Measurements from ENCODE around the gene FCRLA. TPM values are rescaled to one million over a fixed set of nuclear protein-coding genes. Genes with fewer than 3 reads are reported as not detected.
"Not testable (repeated sequence)": the region's sequence is repeated elsewhere in the genome, so short reads cannot be mapped to it uniquely, and the experiment has no call there.

Gene FCRLA
- total and polyA plus RNA-seq, 9 donors, result 0.23 to 0.74 (median 0.43) TPM; not detected in 1

DNA sequence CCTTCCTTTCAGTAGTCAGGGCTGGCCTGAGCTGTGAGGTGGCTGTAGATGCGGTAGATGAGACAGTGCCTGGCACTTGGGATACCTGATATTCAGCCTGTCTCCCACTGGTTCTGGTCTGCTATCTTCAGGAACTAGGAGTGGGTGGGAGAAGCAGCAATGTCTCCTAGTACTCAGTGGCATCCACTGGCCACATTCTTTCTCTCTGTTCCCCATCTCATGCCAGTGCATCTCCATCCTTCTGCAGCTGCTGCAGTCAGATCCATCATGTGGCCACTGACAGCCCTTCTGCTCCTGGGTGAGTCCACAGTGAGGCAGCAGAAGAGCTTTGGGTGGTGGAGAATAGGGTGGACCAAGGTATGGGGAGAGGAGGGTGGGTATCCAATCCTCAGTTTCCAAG is 15.4 kb downstream of the FCRLA start:
- Histone ChIP-seq H3K4me3 (ENCODE audit: low read length) (no peak overlapping the region), H3K36me3 (ENCODE audit: control insufficient read depth, insufficient read depth, low read length) (no peaks in the 10 kb centered on the region), H3K9me3 (replicated peaks; ENCODE audit: control insufficient read depth, low read depth, low read length) (no peaks in the 10 kb centered on the region), H3K27ac (ENCODE audit: low read length) (no peak overlapping the region), H3K27me3 (ENCODE audit: control insufficient read depth, insufficient read depth, low read length) (peaks cover 27% of the 10 kb centered on the region), H3K4me1 (ENCODE audit: control insufficient read depth, insufficient read depth, low read length) (peaks cover 8% of the 10 kb centered on the region)
- WGBS (ENCODE audit: insufficient coverage), result no CpG with 5 or more reads among the region's 1 CpG
- DNase-seq, result no peak

- WGBS (ENCODE audit: insufficient coverage), result 90% methylated on average over 2 of the region's 8 CpGs
- no peaks in the 10 kb centered on the region for H3K9me3 ChIP-seq (replicated peaks; ENCODE audit: control insufficient read depth, low read depth, low read length)
- H3K4me1 ChIP-seq (ENCODE audit: control insufficient read depth, insufficient read depth, low read length), result peaks cover 10% of the 10 kb centered on the region
Measured at GRCh38 chr1:161723459-161724141, 16.6 kb downstream of the FCRLA start.

GRCh38 chr1:161725258-161725907 is 18.4 kb downstream of the FCRLA start:
- 47% methylated on average over 19 of the region's 22 CpGs for WGBS (ENCODE audit: insufficient coverage)
- DNase-seq; H3K36me3 ChIP-seq (ENCODE audit: control insufficient read depth, insufficient read depth, low read length); H3K9me3 ChIP-seq (replicated peaks; ENCODE audit: control insufficient read depth, low read depth, low read length); H3K27ac ChIP-seq (ENCODE audit: low read length): not testable (repeated sequence)
- Histone ChIP-seq H3K27me3 (ENCODE audit: control insufficient read depth, insufficient read depth, low read length) (peaks cover 27% of the 10 kb centered on the region), H3K4me3 (ENCODE audit: low read length) (peak overlapping the region; percentile 69), H3K4me1 (ENCODE audit: control insufficient read depth, insufficient read depth, low read length) (peaks cover 10% of the 10 kb centered on the region)

More at GRCh38 chr1:161723459-161724141, 16.6 kb downstream of the FCRLA start:
- Histone ChIP-seq H3K4me3 (ENCODE audit: low read length) (no peak overlapping the region), H3K27me3 (ENCODE audit: control insufficient read depth, insufficient read depth, low read length) (peaks cover 27% of the 10 kb centered on the region), H3K36me3 (ENCODE audit: control insufficient read depth, insufficient read depth, low read length) (no peaks in the 10 kb centered on the region), H3K27ac (ENCODE audit: low read length) (no peak overlapping the region)
- no peak for DNase-seq

DNA sequence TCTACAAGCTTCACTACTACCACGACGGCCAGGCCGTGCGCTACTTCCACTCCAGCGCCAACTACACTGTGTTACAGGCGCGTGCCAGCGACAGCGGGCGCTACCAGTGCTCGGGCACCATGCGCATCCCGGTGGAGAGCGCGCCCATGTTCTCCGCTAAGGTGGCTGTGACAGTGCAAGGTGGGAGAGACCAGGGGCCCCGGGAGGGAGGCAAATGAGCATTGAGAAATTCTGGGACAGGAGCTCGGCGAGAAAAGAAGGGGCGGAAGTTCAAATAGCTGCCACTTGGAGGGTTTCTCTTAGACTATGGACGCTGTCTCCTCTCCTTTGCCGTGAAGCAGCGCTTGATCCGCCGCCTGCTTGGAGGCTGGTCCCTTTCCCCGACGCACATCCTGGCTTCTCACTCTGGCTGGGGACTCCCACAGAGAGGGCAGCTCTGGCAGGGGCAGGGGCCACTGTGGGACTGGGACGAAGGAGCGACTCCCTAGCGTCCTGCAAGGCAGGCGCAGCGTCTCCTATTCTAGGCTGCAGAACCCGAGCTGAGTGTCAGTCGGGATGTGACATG is 19.0 kb downstream of the FCRLA start:
- H3K9me3 ChIP-seq (replicated peaks; ENCODE audit: control insufficient read depth, low read depth, low read length), result no peaks in the 10 kb centered on the region
- H3K4me3 ChIP-seq (ENCODE audit: low read length), result peak overlapping the region; percentile 69
- no peaks in the 10 kb centered on the region for H3K36me3 ChIP-seq (ENCODE audit: control insufficient read depth, insufficient read depth, low read length)
- DNase-seq, result peak; percentile 58
- peaks cover 29% of the 10 kb centered on the region for H3K27me3 ChIP-seq (ENCODE audit: control insufficient read depth, insufficient read depth, low read length)
- WGBS (ENCODE audit: insufficient coverage), result under 1% methylated on average over 32 of the region's 34 CpGs
- H3K27ac ChIP-seq (ENCODE audit: low read length), result peak overlapping the region; percentile 80
- H3K4me1 ChIP-seq (ENCODE audit: control insufficient read depth, insufficient read depth, low read length), result peaks cover 10% of the 10 kb centered on the region

- WGBS (ENCODE audit: insufficient coverage), result under 1% methylated on average over 64 of the region's 83 CpGs
Measured at GRCh38 chr1:161726473-161727255, 19.6 kb downstream of the FCRLA start.

DNA sequence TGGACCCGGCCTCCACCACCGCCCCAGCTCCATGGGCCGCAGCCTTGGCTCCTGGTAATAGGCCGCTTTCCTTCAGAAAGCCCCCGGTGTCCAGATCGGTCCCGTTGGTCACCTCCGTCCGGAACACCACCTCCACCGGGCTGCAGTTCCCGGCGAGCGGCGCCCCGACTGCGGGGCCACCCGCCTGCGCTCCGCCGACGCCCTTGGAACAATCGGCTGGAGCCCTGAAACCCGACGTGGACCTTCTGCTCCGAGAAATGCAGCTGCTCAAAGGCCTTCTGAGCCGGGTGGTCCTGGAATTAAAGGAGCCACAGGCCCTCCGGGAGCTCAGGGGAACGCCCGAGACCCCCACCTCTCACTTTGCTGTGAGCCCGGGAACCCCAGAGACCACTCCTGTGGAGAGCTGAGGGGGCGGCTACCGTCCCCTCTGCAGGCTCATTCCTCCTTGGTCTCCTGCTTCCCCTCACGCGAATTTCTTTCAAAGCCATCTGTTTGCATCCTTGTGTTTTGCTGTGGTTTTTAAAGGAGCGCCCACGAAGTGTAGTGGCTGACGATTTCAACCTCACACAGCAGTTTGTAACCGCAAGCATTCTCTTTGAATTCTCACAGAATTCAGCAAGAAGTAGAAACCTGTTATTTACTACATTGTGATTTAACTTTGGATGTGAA is 20.4 kb downstream of the FCRLA start:
- Histone ChIP-seq H3K4me1 (ENCODE audit: control insufficient read depth, insufficient read depth, low read length) (peaks cover 10% of the 10 kb centered on the region), H3K36me3 (ENCODE audit: control insufficient read depth, insufficient read depth, low read length) (no peaks in the 10 kb centered on the region), H3K27me3 (ENCODE audit: control insufficient read depth, insufficient read depth, low read length) (peaks cover 28% of the 10 kb centered on the region), H3K27ac (ENCODE audit: low read length) (peak overlapping the region; percentile 93), H3K4me3 (ENCODE audit: low read length) (peak overlapping the region; percentile 69), H3K9me3 (replicated peaks; ENCODE audit: control insufficient read depth, low read depth, low read length) (no peaks in the 10 kb centered on the region)
- peak; percentile 43 for DNase-seq
- under 1% methylated on average over 26 of the region's 38 CpGs for whole genome bisulfite sequencing (ENCODE audit: insufficient coverage)

More at GRCh38 chr1:161726473-161727255, 19.6 kb downstream of the FCRLA start:
- peaks cover 29% of the 10 kb centered on the region for H3K27me3 ChIP-seq (ENCODE audit: control insufficient read depth, insufficient read depth, low read length)
- H3K27ac ChIP-seq (ENCODE audit: low read length), result peak overlapping the region; percentile 93
- H3K4me3 ChIP-seq (ENCODE audit: low read length), result peak overlapping the region; percentile 69
- H3K36me3 ChIP-seq (ENCODE audit: control insufficient read depth, insufficient read depth, low read length), result no peaks in the 10 kb centered on the region
- no peaks in the 10 kb centered on the region for H3K9me3 ChIP-seq (replicated peaks; ENCODE audit: control insufficient read depth, low read depth, low read length)
- H3K4me1 ChIP-seq (ENCODE audit: control insufficient read depth, insufficient read depth, low read length), result peaks cover 10% of the 10 kb centered on the region
- peak; percentile 94 for DNase-seq

DNA sequence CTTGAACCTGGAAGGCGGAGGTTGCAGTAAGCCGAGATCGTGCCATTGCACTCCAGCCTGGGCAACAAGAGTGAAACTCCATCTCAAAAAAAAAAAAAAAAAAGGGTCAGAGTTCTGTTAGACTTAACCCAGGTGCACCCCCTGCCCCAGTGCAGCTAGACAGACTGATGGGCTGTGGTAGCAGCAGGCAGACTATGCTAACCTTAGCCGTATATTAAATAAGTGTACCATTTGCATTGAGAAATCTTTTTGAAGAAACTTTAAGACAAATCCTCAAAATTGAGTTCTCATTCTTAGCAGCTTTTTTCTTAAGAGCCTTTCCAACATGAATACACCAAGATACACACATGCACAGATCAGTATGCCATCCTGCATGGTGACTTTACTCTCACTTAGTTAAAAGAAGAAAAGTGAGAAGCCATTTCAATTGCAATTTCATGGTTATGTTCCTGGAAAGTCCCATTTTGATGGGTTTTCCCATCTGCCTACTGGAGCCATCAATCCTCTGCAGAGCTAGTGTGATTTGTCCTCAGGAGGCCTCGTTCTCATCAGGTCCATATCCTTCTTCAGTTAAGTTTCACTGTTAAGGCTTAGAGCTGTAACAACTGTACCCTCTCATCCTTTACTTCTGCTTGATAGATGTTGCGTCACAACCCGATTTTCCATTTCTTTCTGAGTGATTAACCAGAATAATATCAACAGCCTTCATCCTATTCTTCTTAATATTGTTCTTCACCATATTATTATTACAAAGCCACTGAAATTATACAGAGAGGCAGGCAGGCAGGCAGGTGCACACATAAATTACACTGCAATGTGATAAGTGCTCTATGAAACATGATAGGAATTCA is 21.6 kb downstream of the FCRLA start:
- H3K9me3 ChIP-seq (replicated peaks; ENCODE audit: control insufficient read depth, low read depth, low read length), result no peaks in the 10 kb centered on the region
- no peak for DNase-seq
- no peak overlapping the region for H3K4me3 ChIP-seq (ENCODE audit: low read length)
- 83% methylated on average over 2 of the region's 7 CpGs for WGBS (ENCODE audit: insufficient coverage)
- H3K36me3 ChIP-seq (ENCODE audit: control insufficient read depth, insufficient read depth, low read length), result no peaks in the 10 kb centered on the region
- H3K27ac ChIP-seq (ENCODE audit: low read length), result no peak overlapping the region
- H3K4me1 ChIP-seq (ENCODE audit: control insufficient read depth, insufficient read depth, low read length), result peaks cover 10% of the 10 kb centered on the region
- peaks cover 18% of the 10 kb centered on the region for H3K27me3 ChIP-seq (ENCODE audit: control insufficient read depth, insufficient read depth, low read length)

GRCh38 chr1:161730050-161730564 is 23.1 kb downstream of the FCRLA start:
- Histone ChIP-seq H3K4me3 (ENCODE audit: low read length) (no peak overlapping the region), H3K4me1 (ENCODE audit: control insufficient read depth, insufficient read depth, low read length) (peaks cover 10% of the 10 kb centered on the region), H3K36me3 (ENCODE audit: control insufficient read depth, insufficient read depth, low read length) (no peaks in the 10 kb centered on the region), H3K27ac (ENCODE audit: low read length) (no peak overlapping the region), H3K27me3 (ENCODE audit: control insufficient read depth, insufficient read depth, low read length) (peaks cover 11% of the 10 kb centered on the region), H3K9me3 (replicated peaks; ENCODE audit: control insufficient read depth, low read depth, low read length) (no peaks in the 10 kb centered on the region)
- WGBS (ENCODE audit: insufficient coverage), result no CpG with 5 or more reads among the region's 6 CpGs
- DNase-seq, result no peak

- 67% methylated on average over 1 of the region's 6 CpGs for WGBS (ENCODE audit: insufficient coverage)
- no peak overlapping the region for H3K27ac ChIP-seq (ENCODE audit: low read length)
- no peaks in the 10 kb centered on the region for H3K36me3 ChIP-seq (ENCODE audit: control insufficient read depth, insufficient read depth, low read length)
- no peaks in the 10 kb centered on the region for H3K9me3 ChIP-seq (replicated peaks; ENCODE audit: control insufficient read depth, low read depth, low read length)
- H3K4me1 ChIP-seq (ENCODE audit: control insufficient read depth, insufficient read depth, low read length), result peaks cover 4% of the 10 kb centered on the region
- peaks cover 13% of the 10 kb centered on the region for H3K27me3 ChIP-seq (ENCODE audit: control insufficient read depth, insufficient read depth, low read length)
- no peak overlapping the region for H3K4me3 ChIP-seq (ENCODE audit: low read length)
- DNase-seq, result no peak
Measured at GRCh38 chr1:161731241-161731640, 24.2 kb downstream of the FCRLA start.

Data from muscle of leg (tissue), 11 donors.